ENCODE measurements around the gene RPS21. TPM values are rescaled to one million over a fixed set of nuclear protein-coding genes. Genes with fewer than 3 reads are reported as not detected.

The RPS21 gene
- total RNA-seq, 1 donor from 2014 or later = 1,629 TPM

DNA sequence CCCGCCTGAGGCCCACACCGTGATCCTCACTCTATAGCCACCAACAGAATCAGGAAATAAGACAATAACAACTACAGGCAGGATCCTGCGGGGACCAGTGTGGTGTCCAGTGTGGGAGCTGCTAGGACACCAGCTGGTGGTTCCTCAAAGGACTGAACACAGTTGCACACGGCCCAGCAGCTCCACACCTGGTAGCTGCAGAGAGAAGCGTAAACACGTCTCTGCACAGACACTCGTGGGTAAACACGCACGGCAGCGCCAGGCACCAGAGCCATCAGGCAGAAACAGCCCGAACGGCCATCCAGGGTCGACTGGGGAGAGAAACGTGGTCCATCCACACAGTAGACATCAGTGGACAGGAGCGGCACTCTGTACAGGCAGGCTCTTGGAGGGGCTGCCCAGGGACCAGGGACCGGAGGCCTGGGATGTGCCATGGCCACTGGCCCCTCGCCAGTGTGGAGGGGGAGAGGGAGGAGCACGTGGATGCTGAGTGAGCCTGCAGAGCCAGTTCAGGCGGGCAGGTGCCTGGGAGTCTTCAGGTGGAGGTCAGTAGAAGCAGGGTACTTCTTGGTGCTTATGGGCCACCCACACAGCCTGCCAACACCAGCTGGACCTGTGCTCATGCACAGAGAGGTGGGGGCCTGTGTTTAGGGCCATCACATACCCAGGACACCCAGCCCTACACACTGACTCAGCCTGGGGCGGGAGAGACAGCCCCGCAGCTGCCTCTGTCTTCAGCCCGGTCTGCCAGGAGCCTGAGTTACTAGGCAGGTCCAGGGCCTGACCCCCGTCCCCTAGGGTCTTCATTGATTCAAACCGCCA, 12.4 kb upstream of the RPS21 start:
- no peak overlapping the region for H3K4me3 ChIP-seq
- no peaks in the 10 kb centered on the region for H4K20me1 ChIP-seq (ENCODE audit: low read depth)
- Mint-ChIP-seq H3K27ac (peak overlapping the region; percentile 69), H3K4me3 (peak overlapping the region; percentile 55), H3K27me3 (ENCODE audit: insufficient read depth, low read depth) (peaks cover 18% of the 10 kb centered on the region), H3K9me3 (peaks cover 2% of the 10 kb centered on the region), H3K36me3 (peaks cover 3% of the 10 kb centered on the region), H3K4me1 (peaks cover 11% of the 10 kb centered on the region)
- H3K27ac ChIP-seq = no peak overlapping the region
- H3K9ac ChIP-seq = no peak overlapping the region
- H3F3A ChIP-seq (ENCODE audit: low read depth) = peaks cover 39% of the 10 kb centered on the region
- DNase-seq (ENCODE audit: low spot score) = no peak
- H3K4me2 ChIP-seq = no peak overlapping the region
- H3K36me3 ChIP-seq = no peaks in the 10 kb centered on the region
- H3K9me3 ChIP-seq (ENCODE audit: low read depth) = no peaks in the 10 kb centered on the region
- H3K79me2 ChIP-seq (ENCODE audit: low read depth) = no peaks in the 10 kb centered on the region
- no peaks in the 10 kb centered on the region for H3K27me3 ChIP-seq
- H3K4me1 ChIP-seq = peaks cover 25% of the 10 kb centered on the region
- TF ChIP-seq EZH2phosphoT487 (IDR thresholded peaks at IDR 0.05) (no peak), EZH2 (IDR thresholded peaks at IDR 0.05) (no peak)
- TF ChIP-seq, protein P1, sequence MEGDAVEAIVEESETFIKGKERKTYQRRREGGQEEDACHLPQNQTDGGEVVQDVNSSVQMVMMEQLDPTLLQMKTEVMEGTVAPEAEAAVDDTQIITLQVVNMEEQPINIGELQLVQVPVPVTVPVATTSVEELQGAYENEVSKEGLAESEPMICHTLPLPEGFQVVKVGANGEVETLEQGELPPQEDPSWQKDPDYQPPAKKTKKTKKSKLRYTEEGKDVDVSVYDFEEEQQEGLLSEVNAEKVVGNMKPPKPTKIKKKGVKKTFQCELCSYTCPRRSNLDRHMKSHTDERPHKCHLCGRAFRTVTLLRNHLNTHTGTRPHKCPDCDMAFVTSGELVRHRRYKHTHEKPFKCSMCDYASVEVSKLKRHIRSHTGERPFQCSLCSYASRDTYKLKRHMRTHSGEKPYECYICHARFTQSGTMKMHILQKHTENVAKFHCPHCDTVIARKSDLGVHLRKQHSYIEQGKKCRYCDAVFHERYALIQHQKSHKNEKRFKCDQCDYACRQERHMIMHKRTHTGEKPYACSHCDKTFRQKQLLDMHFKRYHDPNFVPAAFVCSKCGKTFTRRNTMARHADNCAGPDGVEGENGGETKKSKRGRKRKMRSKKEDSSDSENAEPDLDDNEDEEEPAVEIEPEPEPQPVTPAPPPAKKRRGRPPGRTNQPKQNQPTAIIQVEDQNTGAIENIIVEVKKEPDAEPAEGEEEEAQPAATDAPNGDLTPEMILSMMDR (IDR thresholded peaks at IDR 0.05) = no peak
- H2AFZ ChIP-seq (replicated peaks) = no peak overlapping the region

DNA sequence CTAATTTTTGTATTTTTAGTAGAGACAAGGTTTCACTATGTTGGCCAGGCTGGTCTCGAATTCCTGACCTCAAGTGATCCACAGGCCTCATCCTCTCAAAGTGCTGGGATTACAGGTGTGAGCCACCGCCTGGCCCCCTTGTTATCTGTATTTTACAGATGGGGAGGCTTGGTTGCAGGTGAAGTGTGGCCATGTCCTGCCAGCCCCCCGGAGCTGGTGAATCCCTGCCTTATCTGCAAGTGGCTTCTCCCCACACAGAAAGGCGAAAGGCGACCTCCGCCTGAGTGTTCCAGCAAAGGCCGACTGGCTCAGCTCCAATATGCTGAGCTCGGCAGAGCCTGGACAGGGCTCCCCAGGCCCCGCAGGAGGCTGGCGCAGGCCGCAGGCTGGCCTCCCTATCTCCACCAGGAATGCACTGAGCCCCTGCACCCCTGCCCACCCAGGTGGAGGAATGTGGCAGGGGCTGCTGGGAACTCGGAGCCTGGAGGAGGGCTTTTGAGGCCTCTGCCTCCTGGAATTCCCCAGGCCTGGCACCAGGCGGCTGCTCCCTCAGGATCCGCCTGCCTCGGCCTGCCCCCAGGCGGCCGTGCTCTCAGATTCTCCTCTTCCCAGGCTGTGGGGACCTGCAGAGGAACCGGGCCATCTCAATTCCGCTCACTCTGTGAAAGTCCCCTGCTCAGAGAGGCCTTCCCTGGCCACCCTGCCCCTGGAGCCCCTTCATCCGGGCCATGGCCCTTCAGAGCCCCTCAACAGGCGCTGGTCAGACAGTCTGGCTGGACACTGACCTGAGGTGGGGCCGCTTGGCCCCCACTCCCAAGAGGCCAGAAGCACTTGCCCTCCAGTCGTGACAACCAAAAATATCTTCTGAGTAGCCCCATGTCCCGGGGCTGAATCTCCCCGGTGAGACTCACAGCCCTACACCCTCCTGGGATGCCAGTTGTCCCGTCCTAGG, 10.5 kb upstream of the RPS21 start:
- peak; percentile 96 for DNase-seq (ENCODE audit: low spot score)
- H3K27me3 Mint-ChIP-seq (ENCODE audit: insufficient read depth, low read depth) = peaks cover 13% of the 10 kb centered on the region
- H4K20me1 ChIP-seq (ENCODE audit: low read depth) = no peaks in the 10 kb centered on the region
- peaks cover 30% of the 10 kb centered on the region for H3F3A ChIP-seq (ENCODE audit: low read depth)
- H3K9ac ChIP-seq = no peak overlapping the region
- H3K9me3 ChIP-seq (ENCODE audit: low read depth) = no peaks in the 10 kb centered on the region
- no peak overlapping the region for H3K4me3 Mint-ChIP-seq
- TF ChIP-seq, protein P1 (IDR thresholded peaks at IDR 0.05) = peak; percentile 60
- no peak for TF ChIP-seq EZH2phosphoT487 (IDR thresholded peaks at IDR 0.05)
- peaks cover 4% of the 10 kb centered on the region for H3K36me3 Mint-ChIP-seq
- H3K4me1 ChIP-seq = peaks cover 13% of the 10 kb centered on the region
- peak overlapping the region; percentile 91 for H3K27ac ChIP-seq
- no peak overlapping the region for H2AFZ ChIP-seq (replicated peaks)
- H3K9me3 Mint-ChIP-seq = peaks cover 2% of the 10 kb centered on the region
- peak overlapping the region; percentile 84 for H3K27ac Mint-ChIP-seq
- peak overlapping the region; percentile 41 for H3K4me2 ChIP-seq
- no peak overlapping the region for H3K4me3 ChIP-seq
- no peaks in the 10 kb centered on the region for H3K27me3 ChIP-seq
- H3K79me2 ChIP-seq (ENCODE audit: low read depth) = no peaks in the 10 kb centered on the region
- no peaks in the 10 kb centered on the region for H3K36me3 ChIP-seq
- peaks cover 9% of the 10 kb centered on the region for H3K4me1 Mint-ChIP-seq

DNA sequence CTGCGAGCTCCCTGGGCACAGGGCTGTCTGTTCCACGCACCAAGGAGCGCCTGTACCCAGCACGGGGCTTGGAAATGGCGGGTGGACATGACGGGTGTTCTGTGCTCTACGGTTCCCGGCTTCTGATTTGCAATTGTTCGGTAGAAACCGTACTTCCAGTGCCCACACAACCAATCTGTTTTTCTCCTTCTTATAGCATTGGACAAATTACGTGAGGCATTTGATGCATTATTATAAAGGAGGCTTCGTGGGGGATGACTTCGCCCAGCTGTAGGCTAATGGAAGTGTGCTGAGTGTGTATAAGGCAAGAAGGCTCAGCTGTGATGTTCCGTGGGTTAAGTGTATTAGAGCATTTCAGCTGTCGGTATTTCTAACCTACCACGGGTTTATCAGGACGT, 9.8 kb upstream of the RPS21 start:
- no peak overlapping the region for H2AFZ ChIP-seq (replicated peaks)
- no peaks in the 10 kb centered on the region for H3K79me2 ChIP-seq (ENCODE audit: low read depth)
- no peaks in the 10 kb centered on the region for H4K20me1 ChIP-seq (ENCODE audit: low read depth)
- H3F3A ChIP-seq (ENCODE audit: low read depth) = peaks cover 30% of the 10 kb centered on the region
- no peak overlapping the region for H3K4me3 ChIP-seq
- peaks cover 5% of the 10 kb centered on the region for H3K9me3 Mint-ChIP-seq
- H3K27me3 Mint-ChIP-seq (ENCODE audit: insufficient read depth, low read depth) = peaks cover 16% of the 10 kb centered on the region
- no peak for DNase-seq (ENCODE audit: low spot score)
- peaks cover 8% of the 10 kb centered on the region for H3K36me3 Mint-ChIP-seq
- H3K4me1 ChIP-seq = peaks cover 13% of the 10 kb centered on the region
- H3K4me1 Mint-ChIP-seq = peaks cover 11% of the 10 kb centered on the region
- H3K9ac ChIP-seq = no peak overlapping the region
- H3K27me3 ChIP-seq = no peaks in the 10 kb centered on the region
- no peaks in the 10 kb centered on the region for H3K9me3 ChIP-seq (ENCODE audit: low read depth)
- peak overlapping the region; percentile 91 for H3K27ac ChIP-seq
- no peak overlapping the region for H3K4me2 ChIP-seq
- peak overlapping the region; percentile 84 for H3K27ac Mint-ChIP-seq
- peak overlapping the region; percentile 63 for H3K4me3 Mint-ChIP-seq
- H3K36me3 ChIP-seq = no peaks in the 10 kb centered on the region
- TF ChIP-seq, protein P1 (IDR thresholded peaks at IDR 0.05) = no peak
- no peak for TF ChIP-seq EZH2 (IDR thresholded peaks at IDR 0.05)
- TF ChIP-seq EZH2phosphoT487 (IDR thresholded peaks at IDR 0.05) = no peak
